Germinal center (tissue), 1 donor: ENCODE results near the gene ST3GAL2.
"Not testable (repeated sequence)": the region's sequence is repeated elsewhere in the genome, so short reads cannot be mapped to it uniquely, and the experiment has no call there.

Experiments
- DNase-seq: peaks from one replicate; pipeline ENCODE4 v3.0.0; 2012; ENCODE audit warnings: mixed read lengths, low spot score

Gene ST3GAL2

DNA sequence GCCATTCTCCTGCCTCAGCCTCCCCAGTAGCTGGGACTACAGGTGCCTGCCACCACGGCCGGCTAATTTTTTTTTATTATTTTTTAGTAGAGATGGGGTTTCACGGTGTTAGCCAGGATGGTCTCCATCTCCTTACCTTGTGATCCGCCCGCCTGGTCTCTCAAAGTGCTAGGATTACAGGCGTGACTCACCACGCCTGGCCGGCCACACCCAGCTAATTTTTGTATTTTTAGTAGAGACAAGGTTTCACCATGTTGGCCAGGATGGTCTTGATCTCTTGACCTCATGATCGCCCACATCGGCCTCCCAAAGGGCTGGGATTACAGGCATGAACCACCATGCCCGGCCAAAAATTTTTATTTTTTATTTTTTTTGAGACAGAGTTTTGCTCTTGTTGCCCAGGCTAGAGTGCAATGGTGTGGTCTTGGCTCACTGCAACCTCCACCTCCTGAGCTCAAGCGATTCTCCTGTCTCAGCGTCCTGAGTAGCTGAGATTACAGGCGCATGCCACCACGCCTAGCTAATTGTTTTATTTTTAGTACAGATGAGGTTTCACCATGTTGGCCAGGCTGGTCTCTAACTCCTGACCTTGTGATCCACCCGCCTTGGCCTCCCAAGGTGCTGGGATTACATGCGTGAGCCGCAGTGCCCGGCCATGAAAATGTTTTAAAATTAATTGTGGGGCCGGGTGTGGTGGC lies 52.5 kb downstream of the ST3GAL2 start:
- not testable (repeated sequence) for DNase-seq

DNA sequence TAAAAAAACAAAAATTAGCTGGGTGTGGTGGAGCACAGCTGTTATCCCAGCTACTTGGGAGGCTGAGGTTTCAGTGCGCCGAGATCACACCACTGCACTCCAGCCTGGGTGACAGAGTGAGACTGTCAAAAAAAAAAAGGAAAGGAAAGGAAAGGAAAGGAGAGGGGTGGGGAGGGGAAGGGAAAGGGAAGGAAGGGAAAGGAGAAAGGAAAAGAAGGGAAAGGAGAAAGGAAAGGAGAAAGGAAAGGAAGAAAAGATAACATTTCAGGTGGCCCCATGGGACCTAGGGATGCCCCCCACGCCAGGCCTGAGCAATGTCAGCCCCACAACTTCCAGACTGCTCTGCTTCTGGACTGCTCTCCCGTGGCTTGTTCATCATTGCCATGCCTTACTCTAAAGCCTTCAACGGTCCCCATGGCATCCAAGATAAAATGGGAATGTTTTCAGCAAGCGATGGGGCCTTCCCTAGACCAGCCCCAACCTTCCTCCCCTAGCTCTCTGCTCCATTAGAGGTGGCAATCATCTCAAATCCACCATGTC lies 55.4 kb downstream of the ST3GAL2 start:
- DNase-seq: no peak

DNA sequence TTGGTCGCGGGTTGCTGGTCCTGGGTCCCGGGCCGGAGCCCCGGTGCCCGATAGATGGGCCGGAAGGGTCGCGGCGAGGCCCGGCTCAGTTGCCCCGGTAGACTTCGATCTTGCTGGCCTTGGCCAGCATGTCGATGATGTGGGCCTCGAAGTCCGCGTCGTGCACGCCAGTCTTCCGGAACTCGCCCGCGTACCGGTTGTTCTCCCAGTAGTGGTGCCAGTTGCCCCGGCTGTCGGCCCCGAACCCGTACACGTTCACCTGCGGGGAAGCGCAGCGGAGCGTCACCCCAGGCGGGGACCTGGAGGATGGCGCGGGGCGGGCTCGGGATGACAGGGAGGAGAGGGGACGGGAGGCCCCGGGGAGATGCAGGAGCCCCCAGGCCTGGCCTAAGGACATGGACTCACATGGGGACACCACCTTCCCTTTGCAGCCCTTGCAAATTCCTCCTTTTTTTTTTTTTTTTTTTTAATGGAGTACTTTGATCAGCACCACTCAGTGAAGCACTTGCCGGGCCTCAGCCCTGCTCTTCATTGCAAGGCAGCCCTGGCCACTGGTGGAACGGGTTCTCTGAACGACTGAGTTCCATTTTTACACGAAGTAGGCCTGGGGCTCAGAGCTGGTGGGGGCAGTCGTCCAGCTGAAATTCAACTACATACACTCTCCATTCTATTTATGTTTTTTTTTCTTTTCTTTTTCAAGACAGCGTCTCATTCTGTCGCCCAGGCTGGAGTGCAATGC lies 57.1 kb downstream of the ST3GAL2 start:
- DNase-seq: no peak

DNA sequence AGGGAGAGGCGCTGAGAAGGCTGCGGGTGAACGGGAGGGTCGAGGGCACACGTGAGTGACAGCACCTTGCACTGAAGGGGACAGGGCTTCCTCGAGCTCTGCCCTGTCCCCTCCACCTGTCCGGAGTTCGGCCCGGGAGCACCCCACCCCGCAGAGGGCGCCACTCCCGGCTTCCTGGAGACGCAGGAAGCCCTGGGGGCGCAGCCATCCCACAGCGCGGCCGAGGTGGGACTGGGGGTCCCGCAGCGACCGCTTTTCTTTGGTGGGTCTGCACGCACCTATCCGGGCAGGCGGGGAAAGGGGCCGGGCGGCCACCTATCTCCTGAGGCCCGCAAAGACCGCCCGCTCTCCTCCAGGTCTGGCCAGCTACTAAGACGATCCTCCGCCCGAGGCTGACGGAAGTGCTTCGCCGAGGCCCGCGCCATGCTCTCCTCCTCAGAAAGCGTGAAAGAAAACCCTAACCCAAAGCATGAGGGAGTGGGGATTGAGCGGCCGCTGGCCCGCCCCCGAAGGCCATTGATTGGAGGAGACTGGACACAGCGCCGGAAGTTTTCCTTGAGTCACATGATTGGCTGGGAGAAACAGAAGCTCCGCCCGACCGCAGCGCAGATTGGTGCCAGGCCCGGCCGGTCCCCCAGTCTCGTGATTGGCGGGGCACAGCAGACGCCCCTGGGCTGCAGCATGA lies 57.8 kb downstream of the ST3GAL2 start:
- DNase-seq: peak; percentile 96

DNA sequence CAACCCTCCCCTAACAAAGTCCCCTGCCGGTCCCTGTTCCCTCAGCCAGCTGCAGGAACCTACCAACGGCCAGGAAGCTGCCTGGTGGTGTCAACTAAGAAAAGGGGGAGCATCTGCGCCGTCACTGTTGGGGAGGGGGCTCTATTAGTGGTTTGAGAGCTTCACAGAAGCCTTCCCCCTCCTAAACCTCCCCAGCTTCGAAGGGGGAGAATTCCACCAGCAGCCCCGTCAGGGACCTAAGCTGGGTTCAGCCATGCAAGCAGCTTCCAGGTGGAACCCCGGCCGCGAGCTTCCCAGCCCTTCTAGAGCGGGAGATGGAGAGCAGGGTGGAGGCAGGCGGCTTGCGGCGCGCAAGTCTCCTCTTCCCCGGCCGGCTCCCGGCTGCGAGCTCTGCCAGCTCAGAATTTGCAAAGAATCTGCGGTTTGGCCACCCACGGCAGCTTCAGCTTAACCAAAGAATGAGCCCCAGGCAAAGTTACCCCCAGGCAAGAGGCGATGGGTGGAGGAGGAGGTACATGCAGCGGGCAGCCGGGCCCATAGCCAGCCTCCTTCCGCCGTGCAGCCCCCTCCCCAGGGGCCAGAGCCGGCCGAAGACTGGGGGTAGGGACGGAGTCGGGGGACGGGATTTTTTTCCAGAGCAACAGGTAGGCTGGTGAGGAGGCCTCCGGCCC lies 58.5 kb downstream of the ST3GAL2 start:
- peak; percentile 48 for DNase-seq

DNA sequence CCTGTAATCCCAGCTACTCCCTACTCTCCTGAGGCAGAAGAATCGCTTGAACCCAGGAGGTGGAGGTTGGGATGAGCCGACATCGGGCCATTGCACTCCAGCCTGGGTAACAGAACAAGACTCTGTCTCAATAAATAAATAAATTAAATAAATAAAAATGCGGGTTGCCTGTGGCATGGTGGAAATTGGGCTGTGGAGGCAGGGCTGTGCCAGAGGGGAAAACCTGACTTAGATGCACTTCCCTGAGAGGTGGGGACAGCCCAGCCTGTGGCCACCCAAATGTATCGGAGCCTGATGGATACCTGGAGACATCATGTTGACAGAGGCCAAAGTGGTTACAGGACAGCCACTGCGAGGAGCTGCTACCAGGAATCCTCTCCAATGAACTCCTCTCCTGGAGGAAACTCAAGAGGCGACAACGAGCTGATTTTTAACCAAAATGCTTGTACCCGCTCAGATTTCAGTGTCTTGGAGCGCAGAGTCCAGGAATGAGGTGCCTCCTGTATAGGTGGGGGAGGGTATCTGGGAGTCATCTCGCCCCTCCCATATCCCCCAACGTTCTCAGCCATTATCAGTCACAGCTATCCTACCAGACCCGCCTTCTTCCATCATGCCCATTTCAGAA lies 59.9 kb downstream of the ST3GAL2 start:
- no peak for DNase-seq

DNA sequence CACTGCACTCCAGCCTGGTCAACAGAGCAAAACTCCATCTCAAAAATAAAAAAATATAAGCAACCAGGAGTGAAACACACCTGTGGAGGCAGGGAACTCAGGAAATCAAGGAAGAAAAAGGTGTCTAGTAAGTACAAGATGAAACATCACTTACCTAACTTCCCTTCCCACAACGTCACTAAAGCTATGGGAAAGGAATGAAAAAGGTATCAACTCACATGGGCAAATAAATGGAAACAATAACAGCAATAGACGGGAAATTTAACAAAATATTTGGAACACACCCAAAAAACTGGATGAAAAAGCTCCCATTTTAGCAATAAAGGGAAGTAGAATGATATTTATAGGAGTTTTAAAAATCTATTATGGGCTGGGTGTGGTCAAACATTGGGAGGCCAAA lies 61.1 kb downstream of the ST3GAL2 start:
- DNase-seq: no peak

DNA sequence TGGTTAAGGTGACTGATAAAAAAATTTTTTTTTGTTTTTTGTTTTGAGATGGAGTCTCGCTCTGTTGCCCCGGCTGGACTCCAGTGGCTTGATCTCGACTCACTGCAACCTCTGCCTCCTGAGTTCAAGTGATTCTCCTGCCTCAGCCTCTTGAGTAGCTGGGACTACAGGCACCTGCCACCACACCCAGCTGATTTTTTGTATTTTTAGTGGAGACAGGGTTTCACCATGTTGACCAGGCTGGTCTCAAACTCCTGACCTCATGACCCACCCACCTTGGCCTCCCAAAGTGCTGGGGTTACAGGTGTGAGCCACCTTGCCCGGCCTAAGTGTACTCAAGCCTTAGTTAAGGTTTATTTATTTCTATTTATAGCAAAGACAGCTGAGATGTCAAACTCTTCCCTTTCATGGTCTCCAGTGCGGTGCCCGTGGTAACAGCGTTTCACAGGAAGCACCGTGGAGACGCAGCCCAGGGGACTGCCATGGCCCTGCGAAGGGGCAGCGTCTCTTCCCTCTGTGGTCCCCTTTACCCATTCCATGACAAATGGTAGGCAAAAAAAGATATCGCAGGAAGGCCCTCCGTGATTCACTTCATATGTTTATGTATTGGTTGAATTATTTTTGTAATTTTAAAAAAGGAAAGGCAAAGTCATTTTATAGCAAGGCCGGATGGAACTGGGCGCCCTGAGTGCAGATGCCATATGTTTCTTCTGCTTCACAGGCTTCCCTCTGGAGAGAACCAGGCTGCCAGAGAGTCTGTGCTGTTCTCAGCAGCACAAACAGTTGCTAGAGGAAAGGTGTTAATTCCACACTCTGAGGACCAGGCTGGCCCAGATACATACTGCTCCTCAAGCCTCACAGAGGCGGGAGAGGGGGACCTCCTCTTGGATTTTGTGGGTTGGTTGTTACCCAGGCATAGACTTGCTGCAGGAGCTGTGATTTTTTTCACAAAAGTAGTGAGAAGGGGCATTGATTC lies 63.0 kb downstream of the ST3GAL2 start:
- DNase-seq: no peak

DNA sequence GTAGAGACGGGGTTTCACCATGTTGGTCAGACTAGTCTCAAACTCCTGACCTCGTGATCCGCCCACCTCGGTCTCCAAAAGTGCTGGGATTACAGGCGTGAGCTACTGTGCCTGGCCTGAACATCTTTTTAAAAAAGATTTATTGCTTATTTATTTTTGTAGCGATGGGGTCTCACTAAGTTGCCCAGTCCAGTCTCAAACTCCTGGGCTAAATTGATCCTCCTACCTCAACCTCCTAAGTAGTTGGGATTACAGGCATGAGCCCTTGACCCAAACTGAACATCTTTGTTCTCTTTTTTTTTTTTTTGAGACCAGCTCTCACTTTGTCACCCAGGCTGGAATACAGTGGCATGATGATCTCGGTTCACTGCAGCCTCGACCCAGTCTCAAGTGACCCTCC lies 64.7 kb downstream of the ST3GAL2 start:
- no peak for DNase-seq

DNA sequence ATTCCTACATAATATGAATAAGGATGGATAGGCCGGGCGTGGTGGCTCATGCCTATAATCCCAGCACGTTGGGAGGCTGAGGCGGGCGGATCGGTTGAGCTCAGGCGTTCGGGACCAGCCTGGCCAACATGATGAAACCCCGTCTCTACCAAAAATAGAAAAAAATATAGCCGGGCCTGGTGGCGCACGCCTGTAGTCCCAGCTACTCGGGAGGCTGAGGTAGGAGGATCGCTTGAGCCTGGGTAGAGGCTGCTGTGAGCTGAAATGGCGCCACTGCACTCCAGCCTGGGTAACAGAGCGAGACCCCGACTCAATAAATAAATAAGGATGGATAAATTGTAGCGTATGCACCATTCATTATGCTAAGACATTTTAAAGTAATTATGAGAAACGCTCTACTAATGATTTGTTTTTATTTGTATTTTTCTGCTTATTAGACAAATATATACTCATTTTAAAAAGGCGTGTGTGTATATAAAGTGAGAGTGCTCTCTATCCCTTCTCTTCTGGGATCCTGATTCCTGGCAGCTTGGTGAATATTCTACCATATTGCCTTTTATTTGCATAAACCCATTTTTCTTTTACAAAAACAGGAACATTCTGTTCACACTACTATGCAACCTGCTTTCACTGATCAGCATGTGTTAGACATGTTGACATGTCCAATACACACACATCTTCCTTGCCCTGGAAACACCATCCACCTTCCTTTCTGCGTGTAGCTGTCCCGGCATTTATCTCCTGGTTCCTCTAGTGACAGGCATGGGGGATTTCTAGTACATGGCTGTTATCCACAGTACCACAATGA lies 65.8 kb downstream of the ST3GAL2 start:
- no peak for DNase-seq

DNA sequence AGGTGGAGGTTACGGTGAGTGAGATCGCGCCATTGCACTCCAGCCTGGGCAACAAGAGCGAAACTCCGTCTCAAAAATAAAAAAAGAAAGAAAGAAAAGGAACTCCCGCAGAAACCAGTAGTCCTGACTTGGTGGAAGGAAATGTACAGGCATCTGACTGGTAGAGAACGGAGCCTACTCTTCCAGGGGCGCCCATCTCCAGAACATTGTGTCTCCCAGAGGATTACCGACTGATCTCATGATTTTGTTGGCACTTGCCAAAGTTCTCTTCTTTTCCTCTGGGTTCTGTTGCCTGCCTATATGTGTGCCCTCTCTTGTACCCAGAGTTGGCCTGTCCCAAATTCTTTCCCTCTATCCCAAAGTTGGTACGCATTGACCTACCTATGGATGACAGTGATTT lies 68.0 kb downstream of the ST3GAL2 start:
- no peak for DNase-seq

DNA sequence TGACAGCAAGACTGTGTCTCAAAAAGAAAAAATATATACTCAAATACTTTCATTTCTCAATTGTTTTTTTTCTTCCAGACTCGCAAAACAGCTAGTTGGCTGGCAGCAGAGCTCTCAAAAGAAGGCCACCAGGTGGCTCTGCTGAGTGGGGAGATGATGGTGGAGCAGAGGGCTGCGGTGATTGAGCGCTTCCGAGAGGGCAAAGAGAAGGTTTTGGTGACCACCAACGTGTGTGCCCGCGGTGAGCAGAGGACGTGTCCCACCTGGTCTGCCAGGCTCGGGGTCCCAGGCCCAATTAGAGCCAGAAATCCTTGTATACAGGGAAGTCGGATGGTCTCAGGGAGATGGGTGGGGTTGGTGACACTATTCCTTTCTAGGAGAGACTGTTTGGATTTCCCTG lies 68.8 kb downstream of the ST3GAL2 start:
- not testable (repeated sequence) for DNase-seq

DNA sequence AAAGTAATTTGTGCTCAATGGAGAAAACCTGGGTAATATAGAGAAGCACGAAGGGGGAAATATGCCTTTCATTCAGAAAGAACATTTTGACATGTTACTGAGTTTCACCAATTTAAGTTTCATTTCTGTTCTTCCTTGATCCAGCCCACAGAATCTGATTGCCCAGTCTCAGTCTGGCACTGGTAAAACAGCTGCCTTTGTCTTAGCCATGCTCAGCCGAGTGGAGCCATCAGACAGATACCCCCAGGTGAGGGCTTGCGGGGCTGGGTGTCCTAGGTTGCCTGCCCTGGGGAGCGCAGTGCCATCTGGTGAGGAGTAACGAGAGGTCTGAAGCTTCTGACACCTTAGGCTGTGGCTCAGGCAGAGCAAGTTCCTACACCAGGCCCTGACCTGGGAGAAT lies 74.5 kb downstream of the ST3GAL2 start:
- no peak for DNase-seq

DNA sequence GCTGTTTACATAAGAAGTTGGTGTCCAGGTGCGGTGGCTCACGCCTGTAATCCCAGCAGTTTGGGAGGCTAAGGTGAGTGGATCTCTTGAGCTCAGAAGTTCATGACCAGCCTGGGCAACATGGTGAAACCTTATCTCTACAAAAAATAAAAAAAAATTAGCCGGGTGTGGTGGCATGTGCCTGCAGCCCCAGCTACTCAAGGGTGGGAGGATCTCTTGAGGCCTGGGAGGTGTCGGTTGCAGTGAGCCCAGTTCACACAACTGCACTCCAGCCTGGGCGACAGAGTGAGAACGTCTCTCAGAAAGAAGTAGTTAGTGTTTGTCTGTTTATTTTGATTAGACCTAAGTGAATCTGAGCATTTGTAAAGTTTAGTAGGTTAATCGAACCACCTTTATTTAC lies 79.3 kb downstream of the ST3GAL2 start:
- no peak for DNase-seq

DNA sequence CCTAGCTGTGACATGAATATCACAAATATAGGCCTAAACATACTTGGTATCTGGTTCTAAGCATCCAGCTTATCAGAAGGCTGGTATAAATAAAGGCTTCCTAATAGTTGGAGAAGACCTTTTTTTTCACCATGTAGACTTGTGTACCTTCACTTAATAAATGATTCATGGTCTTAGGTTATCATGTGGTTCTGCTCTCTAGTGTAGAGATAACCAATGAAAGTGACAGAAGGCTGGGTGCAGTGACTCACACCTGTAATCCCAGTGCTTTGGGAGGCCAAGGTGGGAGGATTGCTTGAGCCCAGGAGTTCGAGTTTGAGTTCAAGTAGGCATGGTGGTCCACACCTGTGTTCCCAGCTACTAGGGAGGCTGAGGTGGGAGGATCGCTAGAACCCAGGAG lies 89.1 kb downstream of the ST3GAL2 start:
- DNase-seq: no peak

DNA sequence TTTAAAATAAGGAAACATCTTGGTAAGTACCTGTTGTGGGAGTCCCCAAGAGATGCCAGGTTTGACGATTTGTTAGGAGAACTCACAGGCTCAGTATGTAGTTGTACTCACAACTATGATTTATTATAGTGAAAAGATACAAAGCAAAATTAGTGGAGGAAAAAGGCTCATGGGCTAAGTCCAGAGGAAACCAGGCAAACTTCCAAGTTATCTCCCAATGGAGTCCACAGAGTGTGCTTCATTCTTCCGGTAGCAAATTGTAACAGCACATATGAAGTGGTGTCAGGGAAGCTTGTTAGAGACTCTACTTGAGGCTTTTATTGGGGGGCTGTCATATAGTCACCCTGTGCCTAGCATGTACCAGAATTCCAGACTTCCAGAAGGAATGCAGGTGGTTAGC lies 89.9 kb downstream of the ST3GAL2 start:
- DNase-seq: no peak

DNA sequence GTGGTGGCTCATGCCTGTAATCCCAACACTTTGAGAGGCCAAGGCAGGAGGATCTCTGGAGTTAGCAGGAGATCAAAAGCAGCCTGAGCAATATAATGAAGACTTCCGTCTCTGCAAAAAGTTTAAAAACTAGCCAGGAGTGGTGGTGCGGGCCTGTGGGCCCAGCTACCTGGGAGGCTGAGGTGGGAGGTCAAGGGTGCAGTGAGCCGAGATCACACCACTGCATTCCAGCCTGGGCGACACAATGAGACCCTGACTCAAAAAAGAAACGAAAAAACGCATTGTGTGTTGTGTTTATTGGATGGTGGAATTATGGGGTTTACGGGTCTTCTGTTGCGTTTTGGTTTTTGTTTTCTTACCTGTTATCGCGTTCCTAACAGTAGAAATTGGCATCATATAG lies 93.1 kb downstream of the ST3GAL2 start:
- DNase-seq: no peak

DNA sequence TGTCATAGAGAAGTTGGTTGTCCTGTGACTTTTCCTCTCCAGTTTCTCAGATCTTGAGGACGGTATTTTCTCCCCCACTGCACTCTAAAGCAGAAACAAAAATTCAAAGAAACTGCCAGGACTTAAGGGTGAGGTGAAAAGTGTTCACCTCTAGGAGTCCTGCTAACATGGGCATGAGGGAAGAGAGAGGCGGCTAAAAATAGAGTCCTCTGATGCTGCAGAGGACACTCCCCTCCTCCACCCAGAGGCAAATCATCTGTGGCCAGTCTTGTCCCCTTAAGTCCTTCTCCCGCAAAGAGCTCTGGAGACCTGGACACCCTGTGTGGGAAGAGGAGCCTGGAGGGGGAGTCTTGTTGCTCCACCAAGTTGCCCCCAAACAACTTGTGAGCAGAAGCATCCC lies 96.9 kb downstream of the ST3GAL2 start:
- DNase-seq: no peak

DNA sequence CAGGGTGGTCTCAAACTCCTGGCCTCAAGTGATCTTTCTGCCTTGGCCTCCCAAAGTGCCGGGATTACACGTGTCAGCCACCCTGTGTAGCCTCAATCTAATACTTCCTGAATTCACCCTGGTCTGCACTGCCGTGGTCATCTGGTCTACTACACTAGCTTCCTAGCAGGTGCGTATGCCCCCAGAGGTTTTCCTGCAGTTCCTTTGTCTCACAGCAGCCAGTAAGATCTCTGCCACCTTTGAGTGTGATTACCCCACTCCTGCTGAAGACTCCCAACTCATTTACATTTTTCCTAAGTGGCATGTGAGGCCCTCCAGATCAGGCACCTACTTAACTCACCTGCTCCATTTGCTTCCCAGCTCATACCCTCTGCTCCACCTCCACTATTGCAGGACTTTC lies 97.3 kb downstream of the ST3GAL2 start:
- DNase-seq: no peak

DNA sequence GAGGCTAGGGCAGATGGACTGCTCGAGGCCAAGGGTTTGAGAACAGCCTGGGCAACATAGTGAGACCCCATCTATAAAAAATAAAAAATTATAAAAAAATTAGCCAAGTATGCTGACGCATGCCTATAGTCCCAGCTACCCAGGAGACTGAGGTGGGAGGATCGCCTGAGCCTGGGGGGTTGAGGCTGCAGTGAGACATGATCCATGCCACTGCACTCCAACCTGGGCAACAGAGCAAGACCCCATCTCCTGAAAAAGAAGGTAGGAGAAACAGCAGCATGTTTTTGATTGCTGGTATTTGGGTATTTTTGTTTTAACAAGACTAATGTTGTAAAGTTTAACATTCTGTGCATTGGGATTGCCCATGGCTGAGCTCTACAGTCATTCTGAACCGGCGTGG lies 101.1 kb downstream of the ST3GAL2 start:
- no peak for DNase-seq
